ENCODE results near the gene OCA2.

Gene OCA2

DNA sequence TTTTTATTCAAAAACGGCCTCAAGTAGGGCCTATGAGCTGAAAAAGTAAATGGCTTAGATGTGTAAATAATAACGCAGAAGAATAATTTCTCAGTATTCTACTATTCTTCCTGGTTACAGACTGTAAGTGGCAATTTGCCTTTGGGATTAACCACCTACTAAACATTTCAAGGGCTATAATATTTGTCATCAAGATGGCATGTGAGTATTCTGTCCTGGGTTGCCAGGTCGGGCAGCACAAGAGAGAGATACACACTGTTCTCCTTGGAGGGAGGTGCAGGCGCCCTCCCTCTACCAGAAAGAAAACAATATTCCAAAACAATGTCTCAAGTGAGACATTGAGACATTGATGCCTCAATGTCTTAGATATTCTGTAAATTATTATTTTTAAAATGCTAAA lies 278.4 kb downstream of the OCA2 start:
- Histone ChIP-seq H3K27ac (ENCODE audit: low read depth, low read length) (no peak overlapping the region), H3K27me3 (ENCODE audit: insufficient read depth, low read length) (no peaks in the 10 kb centered on the region), H3K36me3 (ENCODE audit: insufficient read depth, low read length) (no peaks in the 10 kb centered on the region), H3K4me3 (ENCODE audit: low read length) (no peak overlapping the region), H3K9ac (ENCODE audit: low read depth, low read length) (no peak overlapping the region), H3K4me1 (ENCODE audit: insufficient read depth, low read length) (no peaks in the 10 kb centered on the region), H3K9me3 (ENCODE audit: insufficient read depth, low read depth, low read length) (no peaks in the 10 kb centered on the region)
- WGBS, result 98% methylated on average over 3 of the region's 4 CpGs

DNA sequence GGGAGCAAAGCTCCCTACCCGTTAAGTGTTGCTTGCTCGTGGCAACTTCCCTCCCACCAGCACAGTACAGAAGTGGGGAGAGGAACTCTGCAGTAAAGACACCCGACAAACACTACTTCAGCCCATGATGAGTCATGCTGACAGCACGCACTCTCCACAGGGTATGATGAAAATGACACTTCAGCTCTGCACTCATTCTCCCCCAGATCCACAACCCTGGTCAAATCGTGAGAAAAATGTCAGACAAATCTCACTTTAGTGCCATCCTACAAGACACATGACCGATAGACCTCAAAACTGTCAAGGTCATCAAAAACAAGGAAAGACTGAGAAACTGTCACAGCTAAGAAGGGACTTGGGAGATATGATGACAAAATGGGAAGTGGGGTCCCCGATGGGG lies 278.9 kb downstream of the OCA2 start:
- Histone ChIP-seq H3K4me3 (ENCODE audit: low read length) (no peak overlapping the region), H3K36me3 (ENCODE audit: insufficient read depth, low read length) (no peaks in the 10 kb centered on the region), H3K4me1 (ENCODE audit: insufficient read depth, low read length) (no peaks in the 10 kb centered on the region), H3K27me3 (ENCODE audit: insufficient read depth, low read length) (no peaks in the 10 kb centered on the region), H3K27ac (ENCODE audit: low read depth, low read length) (no peak overlapping the region), H3K9me3 (ENCODE audit: insufficient read depth, low read depth, low read length) (no peaks in the 10 kb centered on the region), H3K9ac (ENCODE audit: low read depth, low read length) (no peak overlapping the region)
- WGBS, result 85% methylated on average over 7 of the region's 7 CpGs

GRCh38 chr15:27817258-27817657 lies 281.9 kb downstream of the OCA2 start:
- WGBS, result 92% methylated on average over 3 of the region's 3 CpGs
- Histone ChIP-seq H3K4me3 (ENCODE audit: low read length) (no peak overlapping the region), H3K36me3 (ENCODE audit: insufficient read depth, low read length) (no peaks in the 10 kb centered on the region), H3K9me3 (ENCODE audit: insufficient read depth, low read depth, low read length) (no peaks in the 10 kb centered on the region), H3K27ac (ENCODE audit: low read depth, low read length) (no peak overlapping the region), H3K9ac (ENCODE audit: low read depth, low read length) (no peak overlapping the region), H3K27me3 (ENCODE audit: insufficient read depth, low read length) (no peaks in the 10 kb centered on the region), H3K4me1 (ENCODE audit: insufficient read depth, low read length) (no peaks in the 10 kb centered on the region)

DNA sequence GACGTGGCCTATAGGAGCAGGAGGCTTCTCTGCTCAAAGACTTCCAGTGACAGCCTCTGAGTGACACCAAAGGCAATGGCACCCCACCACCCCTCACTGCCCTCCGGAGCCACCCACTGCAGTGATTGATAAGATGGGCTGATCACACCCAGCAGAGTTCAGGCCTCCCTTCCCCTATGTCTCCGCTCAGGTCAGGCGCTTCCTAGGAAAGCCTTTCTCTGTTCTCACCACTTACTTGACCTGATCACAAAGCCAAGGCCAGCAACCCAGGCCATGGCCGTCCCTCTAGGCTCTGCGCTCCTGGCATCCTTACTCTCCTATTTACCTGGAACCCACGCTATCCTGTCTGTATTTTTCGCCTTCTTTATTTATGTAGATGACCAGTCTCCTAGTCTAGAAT lies 282.3 kb downstream of the OCA2 start:
- no peaks in the 10 kb centered on the region for H3K9me3 ChIP-seq (ENCODE audit: insufficient read depth, low read depth, low read length)
- no peaks in the 10 kb centered on the region for H3K4me1 ChIP-seq (ENCODE audit: insufficient read depth, low read length)
- H3K27ac ChIP-seq (ENCODE audit: low read depth, low read length), result no peak overlapping the region
- H3K4me3 ChIP-seq (ENCODE audit: low read length), result no peak overlapping the region
- WGBS, result 97% methylated on average over 8 of the region's 8 CpGs
- no peaks in the 10 kb centered on the region for H3K36me3 ChIP-seq (ENCODE audit: insufficient read depth, low read length)
- H3K27me3 ChIP-seq (ENCODE audit: insufficient read depth, low read length), result no peaks in the 10 kb centered on the region
- no peak overlapping the region for H3K9ac ChIP-seq (ENCODE audit: low read depth, low read length)

- H3K9ac ChIP-seq (ENCODE audit: low read depth, low read length), result no peak overlapping the region
- H3K27ac ChIP-seq (ENCODE audit: low read depth, low read length), result no peak overlapping the region
- 86% methylated on average over 8 of the region's 8 CpGs for WGBS
- H3K4me1 ChIP-seq (ENCODE audit: insufficient read depth, low read length), result no peaks in the 10 kb centered on the region
- H3K36me3 ChIP-seq (ENCODE audit: insufficient read depth, low read length), result no peaks in the 10 kb centered on the region
- no peaks in the 10 kb centered on the region for H3K27me3 ChIP-seq (ENCODE audit: insufficient read depth, low read length)
- no peaks in the 10 kb centered on the region for H3K9me3 ChIP-seq (ENCODE audit: insufficient read depth, low read depth, low read length)
- no peak overlapping the region for H3K4me3 ChIP-seq (ENCODE audit: low read length)
These were observed 284.1 kb downstream of the OCA2 start for GRCh38 chr15:27815035-27815434.

- no peak overlapping the region for H3K4me3 ChIP-seq (ENCODE audit: low read length)
- WGBS, result 90% methylated on average over 2 of the region's 2 CpGs
- no peaks in the 10 kb centered on the region for H3K36me3 ChIP-seq (ENCODE audit: insufficient read depth, low read length)
These were observed 286.0 kb downstream of the OCA2 start for GRCh38 chr15:27813139-27813538.

DNA sequence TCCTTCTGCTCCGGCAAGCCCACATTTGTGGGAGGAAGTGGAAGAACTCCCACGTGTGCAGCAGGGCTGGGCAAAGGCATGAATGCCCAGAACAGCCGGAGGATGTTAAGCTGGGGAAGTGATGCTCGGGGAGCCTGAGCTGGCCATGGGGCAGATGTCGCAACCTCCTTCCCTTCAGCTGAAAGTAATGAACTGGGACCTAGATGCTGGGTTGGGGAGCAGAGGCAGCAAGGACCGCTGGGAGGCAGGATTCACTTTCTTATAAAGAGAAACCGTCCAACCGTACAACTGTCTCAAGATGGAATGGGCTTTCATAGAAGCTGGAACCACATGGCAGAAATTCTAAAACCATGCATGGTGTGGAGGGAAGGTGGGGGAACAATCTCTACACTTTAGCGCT lies 290.9 kb downstream of the OCA2 start:
- Histone ChIP-seq H3K9me3 (ENCODE audit: insufficient read depth, low read depth, low read length) (no peaks in the 10 kb centered on the region), H3K27me3 (ENCODE audit: insufficient read depth, low read length) (no peaks in the 10 kb centered on the region), H3K9ac (ENCODE audit: low read depth, low read length) (no peak overlapping the region), H3K4me3 (ENCODE audit: low read length) (no peak overlapping the region), H3K4me1 (ENCODE audit: insufficient read depth, low read length) (no peaks in the 10 kb centered on the region), H3K36me3 (ENCODE audit: insufficient read depth, low read length) (no peaks in the 10 kb centered on the region), H3K27ac (ENCODE audit: low read depth, low read length) (no peak overlapping the region)
- 95% methylated on average over 9 of the region's 9 CpGs for WGBS

More at GRCh38 chr15:27813139-27813538, 286.0 kb downstream of the OCA2 start:
- no peak overlapping the region for H3K27ac ChIP-seq (ENCODE audit: low read depth, low read length)
- H3K27me3 ChIP-seq (ENCODE audit: insufficient read depth, low read length), result no peaks in the 10 kb centered on the region
- H3K4me1 ChIP-seq (ENCODE audit: insufficient read depth, low read length), result no peaks in the 10 kb centered on the region
- no peaks in the 10 kb centered on the region for H3K9me3 ChIP-seq (ENCODE audit: insufficient read depth, low read depth, low read length)
- H3K9ac ChIP-seq (ENCODE audit: low read depth, low read length), result no peak overlapping the region

DNA sequence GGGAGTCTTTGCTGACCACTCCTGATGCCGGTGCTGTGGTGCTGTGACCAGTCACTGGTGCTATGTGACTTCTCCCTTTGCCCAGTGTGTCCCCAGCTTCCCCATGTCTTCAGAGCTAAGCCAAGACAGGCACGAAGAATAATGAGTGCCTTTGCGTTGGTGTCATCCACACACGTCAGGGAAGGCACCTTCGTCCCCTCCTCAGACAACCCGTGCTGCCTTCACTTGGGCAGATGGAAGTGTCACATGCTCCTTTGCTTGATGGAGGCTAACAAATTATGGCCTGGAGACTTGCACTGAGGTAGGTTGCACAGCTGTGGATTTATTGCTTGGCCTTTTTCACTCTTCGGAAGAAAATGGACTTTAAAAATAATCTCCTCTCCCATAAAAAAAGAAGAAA lies 291.8 kb downstream of the OCA2 start:
- Histone ChIP-seq H3K27ac (ENCODE audit: low read depth, low read length) (no peak overlapping the region), H3K4me3 (ENCODE audit: low read length) (no peak overlapping the region), H3K9me3 (ENCODE audit: insufficient read depth, low read depth, low read length) (no peaks in the 10 kb centered on the region), H3K27me3 (ENCODE audit: insufficient read depth, low read length) (no peaks in the 10 kb centered on the region), H3K9ac (ENCODE audit: low read depth, low read length) (no peak overlapping the region), H3K4me1 (ENCODE audit: insufficient read depth, low read length) (no peaks in the 10 kb centered on the region), H3K36me3 (ENCODE audit: insufficient read depth, low read length) (no peaks in the 10 kb centered on the region)
- 97% methylated on average over 7 of the region's 7 CpGs for WGBS

GRCh38 chr15:27806396-27806795 lies 292.7 kb downstream of the OCA2 start:
- H3K9ac ChIP-seq (ENCODE audit: low read depth, low read length), result no peak overlapping the region
- H3K9me3 ChIP-seq (ENCODE audit: insufficient read depth, low read depth, low read length), result no peaks in the 10 kb centered on the region
- no peaks in the 10 kb centered on the region for H3K4me1 ChIP-seq (ENCODE audit: insufficient read depth, low read length)
- H3K4me3 ChIP-seq (ENCODE audit: low read length), result no peak overlapping the region
- H3K36me3 ChIP-seq (ENCODE audit: insufficient read depth, low read length), result no peaks in the 10 kb centered on the region
- H3K27me3 ChIP-seq (ENCODE audit: insufficient read depth, low read length), result no peaks in the 10 kb centered on the region
- no peak overlapping the region for H3K27ac ChIP-seq (ENCODE audit: low read depth, low read length)
- WGBS, result 96% methylated on average over 21 of the region's 21 CpGs

- H3K36me3 ChIP-seq (ENCODE audit: insufficient read depth, low read length), result no peaks in the 10 kb centered on the region
- no peak overlapping the region for H3K4me3 ChIP-seq (ENCODE audit: low read length)
- WGBS, result 96% methylated on average over 54 of the region's 54 CpGs
- H3K9ac ChIP-seq (ENCODE audit: low read depth, low read length), result no peak overlapping the region
- no peak overlapping the region for H3K27ac ChIP-seq (ENCODE audit: low read depth, low read length)
- no peaks in the 10 kb centered on the region for H3K4me1 ChIP-seq (ENCODE audit: insufficient read depth, low read length)
- no peaks in the 10 kb centered on the region for H3K27me3 ChIP-seq (ENCODE audit: insufficient read depth, low read length)
- H3K9me3 ChIP-seq (ENCODE audit: insufficient read depth, low read depth, low read length), result no peaks in the 10 kb centered on the region
These were observed 293.6 kb downstream of the OCA2 start for GRCh38 chr15:27805261-27806220.

DNA sequence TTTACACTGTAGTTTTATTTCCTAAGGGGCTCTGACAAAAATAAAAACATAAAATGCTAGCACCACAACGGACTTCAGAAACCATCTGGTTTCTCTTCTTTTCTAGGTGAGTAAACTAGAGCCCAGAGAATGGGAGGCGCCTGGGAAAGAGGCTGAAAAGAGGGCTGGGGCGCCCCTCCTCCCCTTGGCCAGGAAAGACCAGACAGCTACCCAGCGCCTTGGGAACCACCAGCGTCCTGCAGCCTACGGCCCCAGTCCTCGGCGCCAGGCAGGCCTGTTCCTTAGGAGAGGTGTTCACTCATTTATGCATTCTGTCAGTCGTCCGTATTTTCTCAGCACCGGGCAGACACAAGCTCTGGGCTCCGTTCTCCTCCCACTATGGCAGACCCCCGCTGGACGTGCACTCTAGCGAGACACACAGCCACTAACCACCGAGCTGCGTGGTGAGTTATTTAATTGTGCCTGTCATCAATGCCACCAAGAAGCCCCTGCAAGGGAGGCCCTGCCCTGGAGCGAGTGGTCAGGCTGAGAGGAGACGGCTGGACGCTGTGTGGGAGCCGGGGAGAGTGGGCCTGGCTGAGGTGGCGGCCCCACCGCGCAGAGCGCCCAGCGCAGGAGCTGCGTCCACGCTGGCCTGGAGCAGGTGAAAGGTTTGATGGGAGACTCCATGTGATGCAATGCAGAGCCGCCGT lies 294.4 kb downstream of the OCA2 start:
- 95% methylated on average over 30 of the region's 30 CpGs for WGBS

More for the DNA sequence above, 294.4 kb downstream of the OCA2 start:
- Histone ChIP-seq H3K9me3 (ENCODE audit: insufficient read depth, low read depth, low read length) (no peaks in the 10 kb centered on the region), H3K9ac (ENCODE audit: low read depth, low read length) (no peak overlapping the region), H3K27ac (ENCODE audit: low read depth, low read length) (no peak overlapping the region), H3K27me3 (ENCODE audit: insufficient read depth, low read length) (no peaks in the 10 kb centered on the region), H3K4me1 (ENCODE audit: insufficient read depth, low read length) (no peaks in the 10 kb centered on the region), H3K4me3 (ENCODE audit: low read length) (no peak overlapping the region), H3K36me3 (ENCODE audit: insufficient read depth, low read length) (no peaks in the 10 kb centered on the region)

Measured in HUES64 (cell line).